Neural cell (in vitro differentiated cells): ENCODE results near the gene C3orf33. TPM values are rescaled to one million over a fixed set of nuclear protein-coding genes. Genes with fewer than 3 reads are reported as not detected.
A peak's percentile ranks its signal among the peaks of the same experiment; 100 is the strongest.

Experiments used
- H2AFZ ChIP-seq: fragments of 200-600, 300-800 bp; sonication (generic), shearing (Covaris generic); 2 replicates; pipeline ENCODE4 v1.6.0; 2014; ENCODE audit warnings: low read depth, mild to moderate bottlenecking, antibody characterized with exemption, low read length, moderate library complexity
- H3F3A ChIP-seq: fragments of 200-600 bp; shearing (Covaris generic); 2 replicates; pipeline ENCODE4 v1.6.1; 2016; ENCODE audit warnings: mild to moderate bottlenecking, moderate library complexity, mixed read lengths, antibody characterized with exemption, low read length; ENCODE audit not compliant: insufficient read depth, poor library complexity, severe bottlenecking
- H3K27ac ChIP-seq: fragments of 200-600, 300-800 bp; sonication (generic), shearing (Covaris generic); 2 replicates; pipeline ENCODE4 v1.5.1; 2014; ENCODE audit warnings: mild to moderate bottlenecking, low read length, moderate library complexity
- H3K27me3 ChIP-seq: fragments of 300-800, 200-600 bp; sonication (generic), shearing (Covaris generic); 2 replicates; pipeline ENCODE4 v1.6.0; 2014; ENCODE audit warnings: mild to moderate bottlenecking, low read depth, low read length, moderate library complexity; ENCODE audit not compliant: insufficient read depth
- H3K36me3 ChIP-seq: fragments of 300-800, 200-600 bp; sonication (generic), shearing (Covaris generic); 2 replicates; pipeline ENCODE4 v1.5.1; 2014; ENCODE audit warnings: mild to moderate bottlenecking, antibody characterized with exemption, low read length, moderate library complexity; ENCODE audit not compliant: insufficient read depth
- H3K4me2 ChIP-seq: fragments of 300-800, 200-600 bp; sonication (generic), shearing (Covaris generic); 2 replicates; pipeline ENCODE4 v1.6.0; 2014; ENCODE audit warnings: mild to moderate bottlenecking, low read length
- H3K4me3 ChIP-seq: fragments of 300-800, 200-600 bp; sonication (generic), shearing (Covaris generic); 2 replicates; pipeline ENCODE4 v1.5.1; 2014; ENCODE audit warnings: mild to moderate bottlenecking, low read length, moderate library complexity
- H3K79me2 ChIP-seq: fragments of 200-600 bp; shearing (Covaris generic); replicated peaks from 2 replicates; pipeline ENCODE4 v1.6.0; 2014; ENCODE audit warnings: mild to moderate bottlenecking, low read length, moderate library complexity; ENCODE audit not compliant: insufficient read depth
- H3K9ac ChIP-seq: fragments of 300-800, 200-600 bp; sonication (generic), shearing (Covaris generic); 2 replicates; pipeline ENCODE4 v1.6.1; 2016; ENCODE audit warnings: mild to moderate bottlenecking, low read length, mixed read lengths
- H3K9me2 ChIP-seq: fragments of 200-600 bp; shearing (Covaris generic); 2 replicates; pipeline ENCODE4 v1.6.1; 2016; ENCODE audit warnings: mild to moderate bottlenecking, low read length, mixed read lengths; ENCODE audit not compliant: insufficient read depth
- H3K9me3 ChIP-seq: fragments of 200-600, 300-800 bp; sonication (generic), shearing (Covaris generic); 2 replicates; pipeline ENCODE4 v1.6.1; 2016; ENCODE audit warnings: mild to moderate bottlenecking, mixed run types, low read length, moderate library complexity, mixed read lengths
- H4K20me1 ChIP-seq: fragments of 200-600 bp; shearing (Covaris generic); 2 replicates; pipeline ENCODE4 v1.6.1; 2016; ENCODE audit warnings: mild to moderate bottlenecking, mixed run types; ENCODE audit not compliant: insufficient read depth
- EP300 ChIP-seq: fragments of 450-650 bp; conservative IDR thresholded peaks from 2 replicates; pipeline ENCODE4 v1.6.1; 2014; ENCODE audit warnings: antibody characterized with exemption, mild to moderate bottlenecking, moderate library complexity; ENCODE audit not compliant: poor library complexity, severe bottlenecking
- EZH2 ChIP-seq: fragments of 200-600, 300-800 bp; shearing (Covaris generic), sonication (generic); IDR thresholded peaks from 2 replicates; pipeline ENCODE4 v1.6.1; 2014; ENCODE audit warnings: antibody characterized with exemption, low read length, borderline replicate concordance, mild to moderate bottlenecking; ENCODE audit not compliant: insufficient read depth, poor library complexity, severe bottlenecking
- MXI1 ChIP-seq: fragments of 450-650 bp; conservative IDR thresholded peaks from 2 replicates; pipeline ENCODE4 v1.6.1; 2014; ENCODE audit warnings: antibody characterized with exemption, mild to moderate bottlenecking; ENCODE audit not compliant: poor library complexity, severe bottlenecking
- POLR2AphosphoS5 ChIP-seq: IDR thresholded peaks from 2 replicates; pipeline ENCODE4 v1.6.1; 2012
- RAD21 ChIP-seq: fragments of 450-650 bp; conservative IDR thresholded peaks from 2 replicates; pipeline ENCODE4 v1.6.1; 2014; ENCODE audit warnings: antibody characterized with exemption, mild to moderate bottlenecking, moderate library complexity
- SMC3 ChIP-seq: fragments of 450-650 bp; conservative IDR thresholded peaks from 2 replicates; pipeline ENCODE4 v1.6.1; 2014; ENCODE audit warnings: antibody characterized with exemption, mild to moderate bottlenecking, moderate library complexity; ENCODE audit not compliant: poor library complexity
- TAF1 ChIP-seq: IDR thresholded peaks from 2 replicates; pipeline ENCODE4 v1.6.1; 2012; ENCODE audit warnings: low read depth
- polyA plus RNA-seq: library from polyadenylated mRNA; depleted of rRNA; stranded (reverse); fragments of >200 nt; gene quantifications from 2 replicates; pipeline ENCODE4 v1.2.3, GENCODE V29; 2014
- TF ChIP-seq, protein P1 (sequence below): fragments of 450-650 bp; IDR thresholded peaks from 2 replicates; pipeline ENCODE4 v1.5.1; 2014; ENCODE audit warnings: antibody characterized with exemption, mild to moderate bottlenecking, moderate library complexity; ENCODE audit not compliant: poor library complexity, severe bottlenecking
- TF ChIP-seq, protein P2 (sequence below): IDR thresholded peaks from 2 replicates; pipeline ENCODE4 v1.6.1; 2012; ENCODE audit warnings: borderline replicate concordance

C3orf33 gene
- polyA plus RNA-seq, 1 donor from 2014 or later = 9.8 TPM

DNA sequence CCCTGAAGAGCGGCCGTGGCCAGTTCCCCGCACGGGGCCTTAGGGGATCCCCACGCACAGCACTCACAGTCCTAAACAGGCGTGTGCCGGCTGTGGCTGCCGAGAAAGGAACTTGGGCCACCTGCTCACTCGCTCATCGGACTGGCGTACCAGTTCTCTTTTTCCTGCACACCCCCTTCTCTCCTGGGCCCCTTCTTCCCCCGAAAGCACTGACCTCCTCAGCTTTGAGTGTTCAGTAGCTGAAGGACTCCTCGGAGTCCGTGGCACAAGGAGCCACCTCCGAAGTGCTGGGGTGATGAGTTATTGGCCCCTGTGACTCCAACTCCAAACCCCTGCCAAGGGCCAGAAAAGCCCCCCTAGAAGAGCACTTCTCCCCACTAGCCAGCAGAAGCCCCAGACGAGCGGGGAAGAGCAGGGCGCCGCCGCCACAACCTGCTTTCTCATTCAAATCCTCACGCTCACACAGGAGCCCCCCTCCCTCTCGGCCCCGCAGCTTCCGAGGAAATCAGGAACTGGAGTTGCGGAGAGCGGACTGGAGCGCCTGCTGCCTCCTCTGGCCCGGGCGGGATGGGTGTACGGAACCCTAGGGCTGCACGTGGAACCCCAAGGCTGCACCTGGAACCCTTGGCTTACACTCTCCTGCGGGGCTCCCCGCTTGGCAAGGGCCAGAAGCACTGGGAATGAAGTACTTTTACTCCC lies 61.3 kb downstream of the C3orf33 start, which contains the start of gene PLCH1:
TSS of gene PLCH1 (minus strand) at position 446 of the 699 bp plus-strand sequence. CDS start 40,847 bp downstream, outside the sequence.
- H3K9ac ChIP-seq = peak within 1 kb of the TSS; percentile 88
- peak within 1 kb of the TSS; percentile 87 for H3K4me3 ChIP-seq
- TF ChIP-seq TAF1 = peak; percentile 50
- TF ChIP-seq EZH2 = no peak
- TF ChIP-seq, protein P1, sequence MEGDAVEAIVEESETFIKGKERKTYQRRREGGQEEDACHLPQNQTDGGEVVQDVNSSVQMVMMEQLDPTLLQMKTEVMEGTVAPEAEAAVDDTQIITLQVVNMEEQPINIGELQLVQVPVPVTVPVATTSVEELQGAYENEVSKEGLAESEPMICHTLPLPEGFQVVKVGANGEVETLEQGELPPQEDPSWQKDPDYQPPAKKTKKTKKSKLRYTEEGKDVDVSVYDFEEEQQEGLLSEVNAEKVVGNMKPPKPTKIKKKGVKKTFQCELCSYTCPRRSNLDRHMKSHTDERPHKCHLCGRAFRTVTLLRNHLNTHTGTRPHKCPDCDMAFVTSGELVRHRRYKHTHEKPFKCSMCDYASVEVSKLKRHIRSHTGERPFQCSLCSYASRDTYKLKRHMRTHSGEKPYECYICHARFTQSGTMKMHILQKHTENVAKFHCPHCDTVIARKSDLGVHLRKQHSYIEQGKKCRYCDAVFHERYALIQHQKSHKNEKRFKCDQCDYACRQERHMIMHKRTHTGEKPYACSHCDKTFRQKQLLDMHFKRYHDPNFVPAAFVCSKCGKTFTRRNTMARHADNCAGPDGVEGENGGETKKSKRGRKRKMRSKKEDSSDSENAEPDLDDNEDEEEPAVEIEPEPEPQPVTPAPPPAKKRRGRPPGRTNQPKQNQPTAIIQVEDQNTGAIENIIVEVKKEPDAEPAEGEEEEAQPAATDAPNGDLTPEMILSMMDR = no peak
- TF ChIP-seq POLR2AphosphoS5 = peak; percentile 78
- TF ChIP-seq, protein P2, sequence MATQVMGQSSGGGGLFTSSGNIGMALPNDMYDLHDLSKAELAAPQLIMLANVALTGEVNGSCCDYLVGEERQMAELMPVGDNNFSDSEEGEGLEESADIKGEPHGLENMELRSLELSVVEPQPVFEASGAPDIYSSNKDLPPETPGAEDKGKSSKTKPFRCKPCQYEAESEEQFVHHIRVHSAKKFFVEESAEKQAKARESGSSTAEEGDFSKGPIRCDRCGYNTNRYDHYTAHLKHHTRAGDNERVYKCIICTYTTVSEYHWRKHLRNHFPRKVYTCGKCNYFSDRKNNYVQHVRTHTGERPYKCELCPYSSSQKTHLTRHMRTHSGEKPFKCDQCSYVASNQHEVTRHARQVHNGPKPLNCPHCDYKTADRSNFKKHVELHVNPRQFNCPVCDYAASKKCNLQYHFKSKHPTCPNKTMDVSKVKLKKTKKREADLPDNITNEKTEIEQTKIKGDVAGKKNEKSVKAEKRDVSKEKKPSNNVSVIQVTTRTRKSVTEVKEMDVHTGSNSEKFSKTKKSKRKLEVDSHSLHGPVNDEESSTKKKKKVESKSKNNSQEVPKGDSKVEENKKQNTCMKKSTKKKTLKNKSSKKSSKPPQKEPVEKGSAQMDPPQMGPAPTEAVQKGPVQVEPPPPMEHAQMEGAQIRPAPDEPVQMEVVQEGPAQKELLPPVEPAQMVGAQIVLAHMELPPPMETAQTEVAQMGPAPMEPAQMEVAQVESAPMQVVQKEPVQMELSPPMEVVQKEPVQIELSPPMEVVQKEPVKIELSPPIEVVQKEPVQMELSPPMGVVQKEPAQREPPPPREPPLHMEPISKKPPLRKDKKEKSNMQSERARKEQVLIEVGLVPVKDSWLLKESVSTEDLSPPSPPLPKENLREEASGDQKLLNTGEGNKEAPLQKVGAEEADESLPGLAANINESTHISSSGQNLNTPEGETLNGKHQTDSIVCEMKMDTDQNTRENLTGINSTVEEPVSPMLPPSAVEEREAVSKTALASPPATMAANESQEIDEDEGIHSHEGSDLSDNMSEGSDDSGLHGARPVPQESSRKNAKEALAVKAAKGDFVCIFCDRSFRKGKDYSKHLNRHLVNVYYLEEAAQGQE = peak; percentile 4
- peak; percentile 26 for TF ChIP-seq RAD21
- TF ChIP-seq MXI1 = peak; percentile 51
- TF ChIP-seq SMC3 = no peak
- no peaks in the 10 kb centered on the region for H3K36me3 ChIP-seq
- peak within 1 kb of the TSS; percentile 87 for H3K4me2 ChIP-seq
- H2AFZ ChIP-seq = peak within 1 kb of the TSS; percentile 81
- H3K27me3 ChIP-seq = no peaks in the 10 kb centered on the region
- no peaks in the 10 kb centered on the region for H3K9me3 ChIP-seq
- peaks cover 6% of the 10 kb centered on the region for H3F3A ChIP-seq
- no peaks in the 10 kb centered on the region for H4K20me1 ChIP-seq
- H3K27ac ChIP-seq = peak within 1 kb of the TSS; percentile 85
- no peaks in the 10 kb centered on the region for H3K9me2 ChIP-seq
- H3K79me2 ChIP-seq = peaks cover 43% of the 10 kb centered on the region

DNA sequence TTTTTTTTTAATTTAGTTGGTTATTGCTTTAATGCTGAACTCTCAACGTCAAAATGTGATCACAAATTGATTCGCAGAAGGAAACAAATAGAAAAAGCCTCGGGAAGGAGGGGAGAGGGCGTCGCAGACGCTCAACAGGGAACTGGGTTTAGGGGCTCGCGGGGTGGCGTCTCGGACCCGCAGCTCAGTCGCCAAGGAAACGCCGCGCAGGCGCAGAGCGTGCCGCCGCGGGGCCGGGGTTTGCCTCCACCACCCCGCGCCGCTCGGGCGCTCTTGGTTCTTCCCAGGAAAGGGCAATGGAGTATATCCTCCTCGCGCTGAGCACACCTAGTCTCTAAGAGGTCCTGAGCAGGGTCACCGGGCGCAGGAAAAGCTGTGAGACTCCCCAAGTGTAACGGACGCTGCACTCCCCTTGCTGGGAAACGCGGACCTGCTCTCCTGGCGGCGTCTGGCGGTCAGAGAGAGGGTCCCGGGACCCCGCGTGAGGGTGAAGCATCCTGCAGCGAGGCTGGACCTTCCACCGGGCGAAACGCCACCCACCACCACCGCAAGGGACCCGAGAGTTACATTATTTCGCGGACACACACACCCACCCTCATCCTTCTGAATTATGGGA lies 62.0 kb downstream of the C3orf33 start:
- no peaks in the 10 kb centered on the region for H3K9me3 ChIP-seq
- no peaks in the 10 kb centered on the region for H3K9me2 ChIP-seq
- no peaks in the 10 kb centered on the region for H3K36me3 ChIP-seq
- H3K79me2 ChIP-seq = peaks cover 50% of the 10 kb centered on the region
- no peaks in the 10 kb centered on the region for H4K20me1 ChIP-seq
- H3K4me3 ChIP-seq = peak overlapping the region; percentile 87
- peak overlapping the region; percentile 85 for H3K27ac ChIP-seq
- peak overlapping the region; percentile 81 for H2AFZ ChIP-seq
- peak overlapping the region; percentile 87 for H3K4me2 ChIP-seq
- no peaks in the 10 kb centered on the region for H3K27me3 ChIP-seq
- TF ChIP-seq, protein P2 = no peak
- TF ChIP-seq POLR2AphosphoS5 (peak; percentile 83), MXI1 (peak; percentile 59), EZH2 (no peak), EP300 (no peak), TAF1 (peak; percentile 20), RAD21 (no peak), SMC3 (peak; percentile 11)
- TF ChIP-seq, protein P1 = no peak
- peaks cover 6% of the 10 kb centered on the region for H3F3A ChIP-seq
- peak overlapping the region; percentile 88 for H3K9ac ChIP-seq
